Activated T-cell treated with anti-CD3 and anti-CD28 coated beads, Interleukin-2, amount 50 U/mL, for 72 hours (primary cell): Measurements from ENCODE around the gene CLK4. TPM values are rescaled to one million over a fixed set of nuclear protein-coding genes. Genes with fewer than 3 reads are reported as not detected.

Experiments
- ATAC-seq, 2 donors: fragments of 150-1000 bp; cut with Tn5 transposase; replicated peaks in 1 of 2; 2 replicates each; pipeline ENCODE4 v1.10.0; 2021; ENCODE audit warnings: moderate library complexity in 2 of 2, mild to moderate bottlenecking in 1 of 2
- DNase-seq, 2 donors: peaks; one replicate each; pipeline ENCODE4 v3.0.0; 2021 to 2022; ENCODE audit warnings: mixed read lengths in 1 of 2
- H3K27ac Mint-ChIP-seq: one replicate; pipeline ENCODE4 v1.8.0; 2022; ENCODE audit warnings: mild to moderate bottlenecking, moderate library complexity, mixed read lengths
- H3K27me3 Mint-ChIP-seq: one replicate; pipeline ENCODE4 v1.8.0; 2022; ENCODE audit warnings: low read depth, mixed read lengths
- H3K36me3 Mint-ChIP-seq, 2 donors: one replicate each; pipeline ENCODE4 v1.8.0; 2022; ENCODE audit warnings: mixed read lengths in 2 of 2, mild to moderate bottlenecking in 1 of 2; ENCODE audit not compliant: insufficient read depth in 2 of 2
- H3K4me1 Mint-ChIP-seq: one replicate; pipeline ENCODE4 v1.8.0; 2022; ENCODE audit warnings: low read depth, mixed read lengths
- H3K4me3 Mint-ChIP-seq, 2 donors: one replicate each; pipeline ENCODE4 v1.8.0; 2022; ENCODE audit warnings: mild to moderate bottlenecking in 2 of 2, mixed read lengths in 2 of 2, moderate library complexity in 2 of 2
- H3K9me3 Mint-ChIP-seq, 2 donors: one replicate each; pipeline ENCODE4 v1.8.0; 2022; ENCODE audit warnings: mixed read lengths in 2 of 2
- total RNA-seq, 2 donors: library from RNA; stranded (reverse); gene quantifications; one replicate each; pipeline ENCODE4 v1.2.3, GENCODE V29; 2022

CLK4 gene
- total RNA-seq, 2 donors from 2014 or later = 34.0 to 35.2 TPM

DNA sequence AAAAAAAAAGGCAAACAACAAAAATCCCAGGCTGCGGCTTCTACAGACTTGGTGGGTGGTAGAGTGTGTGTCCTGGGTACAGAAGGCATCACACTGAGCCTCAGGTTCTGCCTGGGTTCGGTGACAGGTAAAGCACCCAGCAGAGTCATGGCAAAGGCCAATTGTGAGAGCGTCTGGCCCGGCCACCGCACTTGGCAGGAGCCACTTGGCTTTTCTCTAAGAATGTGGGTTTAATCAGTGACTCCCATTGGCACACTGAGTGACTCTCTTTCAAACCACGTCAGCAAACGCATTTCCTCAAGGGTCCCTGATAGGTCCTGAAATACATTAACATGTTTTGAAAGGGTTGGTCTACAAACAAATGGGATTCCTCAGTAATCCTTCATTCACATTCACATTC lies 53.6 kb downstream of the CLK4 start:
- no peak for DNase-seq
- no peak for ATAC-seq
- H3K4me1 Mint-ChIP-seq = no peaks in the 10 kb centered on the region

DNA sequence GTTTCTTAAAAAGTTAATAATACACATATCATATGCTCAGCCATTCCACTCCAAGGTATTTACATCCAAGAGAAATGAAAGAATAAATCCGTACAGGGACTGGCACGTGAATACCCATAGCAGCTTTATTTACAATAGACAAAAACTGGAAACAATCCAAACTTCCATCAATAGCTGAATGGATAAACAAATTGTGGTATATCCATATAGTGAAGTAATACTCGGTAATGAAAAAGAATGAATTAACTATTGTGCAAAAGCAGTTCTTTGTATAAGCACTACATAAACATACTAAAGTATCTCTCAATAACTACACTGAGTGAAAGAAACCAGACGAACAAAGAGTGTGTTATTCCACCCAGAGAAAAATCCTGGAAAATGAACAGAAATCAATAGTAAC lies 54.2 kb downstream of the CLK4 start:
- no peaks in the 10 kb centered on the region for H3K36me3 Mint-ChIP-seq
- H3K9me3 Mint-ChIP-seq = no peaks in the 10 kb centered on the region
- DNase-seq = no peak
- peaks cover 21% of the 10 kb centered on the region for H3K27me3 Mint-ChIP-seq
- H3K4me3 Mint-ChIP-seq = no peak overlapping the region
- no peak overlapping the region for H3K27ac Mint-ChIP-seq
- ATAC-seq = no peak
- H3K4me1 Mint-ChIP-seq = no peaks in the 10 kb centered on the region

More for the DNA sequence above, 53.6 kb downstream of the CLK4 start:
- Mint-ChIP-seq H3K4me3 (no peak overlapping the region), H3K9me3 (no peaks in the 10 kb centered on the region), H3K27me3 (peaks cover 21% of the 10 kb centered on the region), H3K27ac (no peak overlapping the region), H3K36me3 (no peaks in the 10 kb centered on the region)

- Mint-ChIP-seq H3K4me3 (no peak overlapping the region), H3K36me3 (no peaks in the 10 kb centered on the region), H3K9me3 (no peaks in the 10 kb centered on the region), H3K27ac (no peak overlapping the region), H3K4me1 (no peaks in the 10 kb centered on the region), H3K27me3 (peaks cover 11% of the 10 kb centered on the region)
- ATAC-seq = no peak
- no peak for DNase-seq
These were observed 57.4 kb downstream of the CLK4 start for GRCh38 chr5:178569485-178569884.

DNA sequence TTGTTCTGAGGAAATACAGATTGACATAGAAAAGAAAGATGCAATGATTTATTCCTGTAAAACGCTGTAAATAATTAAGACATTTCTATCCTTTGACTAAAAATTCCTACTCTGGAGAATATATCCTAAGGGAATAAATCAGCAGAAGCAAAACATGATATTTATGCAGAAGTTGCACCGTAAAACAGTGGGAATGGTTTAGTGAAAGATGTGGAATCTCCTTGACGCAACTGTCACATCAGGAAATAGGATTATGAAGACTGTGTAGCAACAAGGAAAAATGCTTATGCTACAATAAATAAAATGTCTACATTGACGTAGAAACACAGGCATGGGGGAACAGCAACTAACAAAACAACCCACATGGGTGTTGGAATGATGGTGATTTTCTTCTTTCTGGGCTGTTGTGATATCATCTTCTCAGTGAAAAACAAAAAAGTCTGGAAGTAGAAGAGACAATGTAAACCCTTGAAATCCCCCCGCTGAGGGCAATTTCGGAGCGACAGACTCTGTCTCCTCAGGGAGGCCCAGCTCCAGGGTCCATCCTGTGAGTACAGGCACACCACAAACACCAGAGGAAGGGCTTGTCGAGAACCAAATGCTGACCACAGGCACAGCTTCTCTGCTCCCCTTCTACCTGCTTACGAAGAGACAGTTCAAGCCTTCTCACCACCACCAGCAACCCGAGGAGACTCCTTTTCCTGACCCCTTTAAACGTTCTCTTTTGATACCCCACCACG lies 61.9 kb downstream of the CLK4 start:
- H3K27me3 Mint-ChIP-seq = peaks cover 23% of the 10 kb centered on the region
- DNase-seq (no peak), ATAC-seq (no peak)
- H3K4me3 Mint-ChIP-seq = no peak overlapping the region
- H3K36me3 Mint-ChIP-seq = peaks cover 0 to 2% of the 10 kb centered on the region in 2 donors
- no peaks in the 10 kb centered on the region for H3K4me1 Mint-ChIP-seq
- no peaks in the 10 kb centered on the region for H3K9me3 Mint-ChIP-seq
- H3K27ac Mint-ChIP-seq = no peak overlapping the region

DNA sequence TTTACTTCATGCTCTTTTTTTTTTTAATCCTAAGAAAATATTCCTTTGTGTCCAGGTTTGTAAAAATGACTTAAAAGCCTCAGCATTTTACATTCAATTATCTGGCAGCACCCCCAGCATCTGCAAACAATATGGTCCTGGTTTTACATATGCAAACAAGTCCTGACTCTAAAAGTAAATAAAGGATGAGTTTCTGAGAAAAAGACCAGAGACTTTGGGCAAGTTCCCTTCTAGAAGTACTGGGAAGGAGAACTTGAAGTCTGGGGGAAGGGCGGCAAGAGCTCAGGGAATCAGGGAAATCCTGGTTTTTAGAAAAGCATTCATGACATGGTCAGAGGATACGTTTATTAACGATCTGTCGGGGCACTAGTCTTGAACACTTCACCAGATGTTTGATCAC lies 62.5 kb downstream of the CLK4 start:
- ATAC-seq = no peak
- H3K27me3 Mint-ChIP-seq = peaks cover 26% of the 10 kb centered on the region

DNA sequence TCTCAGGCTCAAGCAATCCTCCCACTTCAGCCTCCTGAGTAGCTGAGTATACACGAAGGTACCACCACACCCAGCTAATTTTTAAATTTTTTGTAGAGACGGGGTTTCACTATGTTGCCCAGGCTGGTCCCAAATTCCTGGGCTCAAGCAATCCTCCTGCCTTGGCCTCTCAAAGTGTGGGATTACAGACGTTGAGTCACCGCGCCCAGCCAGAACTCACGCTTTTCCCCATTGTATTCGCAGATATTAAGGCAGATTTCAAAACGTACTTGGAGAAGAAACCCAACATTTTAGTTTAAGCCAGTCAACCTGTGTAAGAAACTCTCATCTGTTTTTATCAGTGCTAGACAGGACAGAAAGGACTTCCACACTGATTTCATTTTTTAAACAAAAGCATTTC lies 63.2 kb downstream of the CLK4 start:
- DNase-seq = no peak
- no peak for ATAC-seq
- H3K4me3 Mint-ChIP-seq = no peak overlapping the region
- peaks cover 26% of the 10 kb centered on the region for H3K27me3 Mint-ChIP-seq
- no peaks in the 10 kb centered on the region for H3K4me1 Mint-ChIP-seq
- H3K27ac Mint-ChIP-seq = no peak overlapping the region
- no peaks in the 10 kb centered on the region for H3K9me3 Mint-ChIP-seq
- H3K36me3 Mint-ChIP-seq = peaks cover 0 to 2% of the 10 kb centered on the region in 2 donors

More for the DNA sequence above, 62.5 kb downstream of the CLK4 start:
- no peak for DNase-seq
- Mint-ChIP-seq H3K4me3 (no peak overlapping the region), H3K4me1 (no peaks in the 10 kb centered on the region), H3K9me3 (no peaks in the 10 kb centered on the region), H3K27ac (no peak overlapping the region), H3K36me3 (peaks cover 0 to 2% of the 10 kb centered on the region in 2 donors)

GRCh38 chr5:178561746-178562264 lies 65.0 kb downstream of the CLK4 start:
- Mint-ChIP-seq H3K4me3 (no peak overlapping the region), H3K36me3 (peaks cover 0 to 2% of the 10 kb centered on the region in 2 donors), H3K4me1 (no peaks in the 10 kb centered on the region), H3K9me3 (no peaks in the 10 kb centered on the region), H3K27me3 (peaks cover 26% of the 10 kb centered on the region), H3K27ac (no peak overlapping the region)
- DNase-seq = no peak
- no peak for ATAC-seq

GRCh38 chr5:178560911-178561310 lies 65.9 kb downstream of the CLK4 start:
- Mint-ChIP-seq H3K27me3 (peaks cover 26% of the 10 kb centered on the region), H3K4me3 (no peak overlapping the region), H3K36me3 (peaks cover 0 to 2% of the 10 kb centered on the region in 2 donors), H3K9me3 (no peaks in the 10 kb centered on the region), H3K27ac (no peak overlapping the region), H3K4me1 (no peaks in the 10 kb centered on the region)
- DNase-seq (no peak), ATAC-seq (no peak)

GRCh38 chr5:178557416-178557815 lies 69.4 kb downstream of the CLK4 start:
- H3K4me3 Mint-ChIP-seq = no peak overlapping the region

GRCh38 chr5:178555771-178556211 lies 71.1 kb downstream of the CLK4 start:
- H3K9me3 Mint-ChIP-seq = no peaks in the 10 kb centered on the region
- no peaks in the 10 kb centered on the region for H3K4me1 Mint-ChIP-seq

More at GRCh38 chr5:178557416-178557815, 69.4 kb downstream of the CLK4 start:
- Mint-ChIP-seq H3K27ac (no peak overlapping the region), H3K36me3 (peaks cover 0 to 2% of the 10 kb centered on the region in 2 donors), H3K4me1 (no peaks in the 10 kb centered on the region), H3K27me3 (peaks cover 12% of the 10 kb centered on the region), H3K9me3 (no peaks in the 10 kb centered on the region)
- no peak for DNase-seq
- no peak for ATAC-seq

GRCh38 chr5:178555005-178555404 lies 71.8 kb downstream of the CLK4 start:
- no peak for ATAC-seq
- H3K4me1 Mint-ChIP-seq = no peaks in the 10 kb centered on the region

More at GRCh38 chr5:178555771-178556211, 71.1 kb downstream of the CLK4 start:
- Mint-ChIP-seq H3K36me3 (no peaks in the 10 kb centered on the region), H3K4me3 (no peak overlapping the region), H3K27ac (no peak overlapping the region), H3K27me3 (peaks cover 11% of the 10 kb centered on the region)
- no peak for ATAC-seq
- no peak for DNase-seq

DNA sequence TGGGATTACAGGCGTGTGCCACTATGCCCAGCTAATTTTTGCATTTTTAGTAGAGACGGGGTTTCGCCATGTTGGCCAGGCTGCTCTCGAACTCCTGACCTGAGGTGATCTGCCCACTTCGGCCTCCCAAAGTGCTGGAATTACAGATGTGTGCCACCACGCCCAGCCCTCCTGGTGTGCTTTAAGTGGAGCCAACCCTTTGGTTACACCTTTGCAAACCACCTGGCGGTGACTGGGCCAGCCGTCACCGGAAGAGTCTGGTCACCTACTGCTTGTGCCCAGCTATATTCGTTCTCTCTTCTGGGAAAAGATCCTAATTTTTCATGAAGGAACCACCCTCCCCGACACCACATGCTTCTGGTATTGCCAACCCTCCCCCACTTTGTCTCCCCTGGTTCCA lies 72.5 kb downstream of the CLK4 start:
- H3K27me3 Mint-ChIP-seq = no peaks in the 10 kb centered on the region
- no peaks in the 10 kb centered on the region for H3K9me3 Mint-ChIP-seq
- no peak overlapping the region for H3K27ac Mint-ChIP-seq
- no peak overlapping the region for H3K4me3 Mint-ChIP-seq
- H3K36me3 Mint-ChIP-seq = no peaks in the 10 kb centered on the region
- ATAC-seq = no peak
- no peak for DNase-seq
- no peaks in the 10 kb centered on the region for H3K4me1 Mint-ChIP-seq

More at GRCh38 chr5:178555005-178555404, 71.8 kb downstream of the CLK4 start:
- Mint-ChIP-seq H3K36me3 (no peaks in the 10 kb centered on the region), H3K27me3 (peaks cover 3% of the 10 kb centered on the region), H3K4me3 (no peak overlapping the region), H3K27ac (no peak overlapping the region), H3K9me3 (no peaks in the 10 kb centered on the region)
- no peak for DNase-seq

GRCh38 chr5:178553517-178553916 lies 73.3 kb downstream of the CLK4 start:
- no peaks in the 10 kb centered on the region for H3K9me3 Mint-ChIP-seq
- no peaks in the 10 kb centered on the region for H3K36me3 Mint-ChIP-seq
- H3K4me1 Mint-ChIP-seq = no peaks in the 10 kb centered on the region
- ATAC-seq (no peak), DNase-seq (no peak)
- no peak overlapping the region for H3K4me3 Mint-ChIP-seq
- no peak overlapping the region for H3K27ac Mint-ChIP-seq
- no peaks in the 10 kb centered on the region for H3K27me3 Mint-ChIP-seq
